ENCODE measurements around the gene CHMP4A. TPM values are rescaled to one million over a fixed set of nuclear protein-coding genes. Genes with fewer than 3 reads are reported as not detected.

CHMP4A gene
- total and polyA plus RNA-seq, 2 of the 13 experiments (the other 11 are each of a cell fraction or from before 2014, with no cell fraction given): 83.6 to 113 TPM

GRCh38 chr14:24232121-24232644, 18.9 kb upstream of the CHMP4A start, which contains the start of gene NEDD8 (continued):
- TF ChIP-seq ZNF280D (CRISPR knock-in tag; IDR thresholded peaks at IDR 0.05) (no peak; the same call in 1 of the 2 replicates), POLR2AphosphoS5 (IDR thresholded peaks at IDR 0.05; ENCODE audit: low read depth, low read length) (peak; percentile 88), ZNF615 (CRISPR knock-in tag; IDR thresholded peaks at IDR 0.05; ENCODE audit: borderline replicate concordance) (peak; percentile 84), ZNF317 (CRISPR knock-in tag; IDR thresholded peaks at IDR 0.05) (peak; percentile 92), KAT8 (CRISPR knock-in tag; IDR thresholded peaks at IDR 0.05) (peak; percentile 87), ZNF160 (CRISPR knock-in tag; IDR thresholded peaks at IDR 0.05) (no peak), SATB2 (CRISPR knock-in tag; IDR thresholded peaks at IDR 0.05) (peak; percentile 87; the same call in 1 of the 2 replicates), ZNF501 (CRISPR knock-in tag; IDR thresholded peaks at IDR 0.05) (0 out of 2 replicates have a peak, but pooled peaks have one; percentile 55), ZNF75D (CRISPR knock-in tag; IDR thresholded peaks at IDR 0.05; ENCODE audit: borderline replicate concordance) (peak; percentile 94; the same call in 1 of the 2 replicates), MTF2 (CRISPR knock-in tag; IDR thresholded peaks at IDR 0.05; ENCODE audit: borderline replicate concordance) (no peak), HOXA5 (CRISPR knock-in tag; IDR thresholded peaks at IDR 0.05) (peak; percentile 92), TRAFD1 (CRISPR knock-in tag; IDR thresholded peaks at IDR 0.05; ENCODE audit: borderline replicate concordance) (no peak), TBX2 (CRISPR knock-in tag; IDR thresholded peaks at IDR 0.05; ENCODE audit: borderline replicate concordance) (peak; percentile 98), ZNF318 (CRISPR knock-in tag; IDR thresholded peaks at IDR 0.05) (no peak; the same call in 1 of the 2 replicates), PCBP2 (optimal IDR thresholded peaks at IDR 0.05; ENCODE audit: low read depth, low read length, poor library complexity, severe bottlenecking) (peak; percentile 70), SP1 (IDR thresholded peaks at IDR 0.05) (no peak), SP1 (CRISPR knock-in tag; IDR thresholded peaks at IDR 0.05) (peak; percentile 95)

Measured in HepG2 (cell line).